Stimulated activated CD8-positive, alpha-beta memory T cell treated with anti-CD3 and anti-CD28 coated beads, Interleukin-15, amount 100 ng/mL, for 48 hours (primary cell): ENCODE measurements around the gene KRT13.

Experiments
- DNase-seq, 2 donors: peaks; one replicate each; pipeline ENCODE4 v3.0.0-alpha.2; 2020; ENCODE audit warnings: low read depth in 2 of 2

KRT13 gene

GRCh38 chr17:41520821-41521521 is 15.6 kb upstream of the KRT13 start:
- no peak for DNase-seq

- no peak for DNase-seq
Observed at GRCh38 chr17:41519501-41520224, 14.3 kb upstream of the KRT13 start.

GRCh38 chr17:41518789-41519449 is 13.5 kb upstream of the KRT13 start, which contains the start of gene KRT15:
TSS of gene KRT15 (minus strand) at chr17:41518890. CDS start at chr17:41518827, 63 bp downstream.
- no peak for DNase-seq

GRCh38 chr17:41518031-41518430 is 12.6 kb upstream of the KRT13 start:
- DNase-seq: no peak

- DNase-seq: no peak
Observed at GRCh38 chr17:41516830-41517283, 11.4 kb upstream of the KRT13 start.

- no peak for DNase-seq
Observed at GRCh38 chr17:41516147-41516829, 10.9 kb upstream of the KRT13 start.

- DNase-seq: no peak
Observed at GRCh38 chr17:41513168-41513547, 7.7 kb upstream of the KRT13 start.

GRCh38 chr17:41512546-41513167 is 7.2 kb upstream of the KRT13 start:
- no peak for DNase-seq

- no peak for DNase-seq
Observed at GRCh38 chr17:41511716-41512115, 6.3 kb upstream of the KRT13 start.

GRCh38 chr17:41511116-41511515 is 5.7 kb upstream of the KRT13 start:
- no peak for DNase-seq

GRCh38 chr17:41510251-41511065 is 5.0 kb upstream of the KRT13 start:
- no peak for DNase-seq

GRCh38 chr17:41507315-41507880 is 2.0 kb upstream of the KRT13 start:
- DNase-seq: no peak

GRCh38 chr17:41505809-41506767 is 676 bp upstream of the KRT13 start:
- DNase-seq: no peak

- no peak for DNase-seq
Observed at GRCh38 chr17:41504246-41504977, 1.0 kb downstream of the KRT13 start.

- DNase-seq: no peak
Observed at GRCh38 chr17:41503202-41503601, 2.2 kb downstream of the KRT13 start.

- DNase-seq: no peak
Observed at GRCh38 chr17:41500131-41500911, 5.1 kb downstream of the KRT13 start.

GRCh38 chr17:41499714-41500113 is 5.7 kb downstream of the KRT13 start:
- DNase-seq: no peak

- DNase-seq: no peak
Observed at GRCh38 chr17:41498276-41498675, 7.1 kb downstream of the KRT13 start.
